HG02571 (cell line): Measurements from ENCODE around the gene RASGEF1B.

Source experiments
- ATAC-seq: cut with Tn5 transposase; IDR thresholded peaks from one replicate; pipeline ENCODE4 v1.9.1; 2021; ENCODE audit warnings: mild to moderate bottlenecking, moderate library complexity; ENCODE audit not compliant: unreplicated experiment

The RASGEF1B gene

GRCh38 chr4:81404294-81404693 is 67.4 kb downstream of the RASGEF1B start:
- ATAC-seq, result no peak

- no peak for ATAC-seq
These were observed 72.2 kb downstream of the RASGEF1B start for GRCh38 chr4:81399306-81400086.

- no peak for ATAC-seq
These were observed 73.3 kb downstream of the RASGEF1B start for GRCh38 chr4:81398379-81398778.

DNA sequence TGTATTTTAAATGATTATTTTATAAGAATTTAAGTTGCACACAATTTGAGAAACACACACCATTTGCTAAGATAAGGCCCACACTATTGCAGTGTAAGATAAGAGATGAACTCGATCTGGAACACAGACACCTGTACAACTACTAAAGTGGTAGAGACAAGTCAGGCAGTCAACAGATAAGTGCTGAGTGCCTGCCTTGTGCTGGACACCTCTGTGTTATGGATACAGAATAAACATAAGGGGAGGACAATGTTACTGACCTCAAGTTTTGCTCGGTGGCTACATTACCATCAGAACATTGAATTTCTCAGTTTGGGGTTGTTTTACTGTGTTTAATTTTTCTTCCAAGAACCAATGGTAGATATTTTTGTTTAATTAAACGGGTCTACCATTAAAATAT is 74.1 kb downstream of the RASGEF1B start:
- ATAC-seq, result no peak

DNA sequence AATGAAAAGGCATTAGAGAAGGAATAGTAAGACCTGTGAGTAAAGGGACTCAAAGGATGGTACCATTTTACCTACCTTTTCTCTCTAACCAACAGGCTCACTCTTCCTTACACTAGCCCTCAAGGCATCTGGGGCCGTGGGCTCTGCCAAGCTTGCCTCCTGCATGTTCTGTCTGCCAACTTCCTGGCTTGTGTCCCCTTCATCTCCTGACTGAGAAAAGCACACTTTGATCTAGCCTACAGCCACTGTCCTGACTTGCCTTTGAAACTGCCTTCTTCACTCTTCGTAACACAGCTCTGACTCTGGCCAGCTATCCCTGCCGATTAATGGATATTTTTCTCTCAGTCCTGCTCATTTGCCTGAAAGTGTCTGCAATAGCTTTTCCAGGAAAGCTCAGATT is 76.5 kb downstream of the RASGEF1B start:
- ATAC-seq, result no peak

GRCh38 chr4:81392164-81392563 is 79.5 kb downstream of the RASGEF1B start:
- ATAC-seq, result no peak

DNA sequence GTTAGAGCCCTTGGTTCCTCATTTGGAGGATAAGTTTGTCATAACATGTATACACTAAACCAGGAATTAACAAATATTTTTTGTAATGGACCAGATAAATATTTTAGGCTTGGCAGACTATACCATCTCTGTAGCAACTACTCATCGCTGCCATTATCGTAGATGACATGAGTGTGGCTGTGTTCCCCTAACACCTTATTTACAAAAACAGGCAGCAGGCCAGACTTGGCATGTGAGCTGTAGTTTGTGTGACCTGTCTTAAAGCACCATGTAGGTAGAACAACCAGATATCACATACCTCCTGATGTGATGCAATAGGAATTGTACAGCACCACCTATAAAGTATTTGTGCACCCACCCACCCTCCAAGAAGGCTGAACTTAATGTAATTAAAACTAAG is 82.0 kb downstream of the RASGEF1B start:
- ATAC-seq, result no peak

GRCh38 chr4:81380437-81380836 is 91.3 kb downstream of the RASGEF1B start:
- ATAC-seq, result no peak

DNA sequence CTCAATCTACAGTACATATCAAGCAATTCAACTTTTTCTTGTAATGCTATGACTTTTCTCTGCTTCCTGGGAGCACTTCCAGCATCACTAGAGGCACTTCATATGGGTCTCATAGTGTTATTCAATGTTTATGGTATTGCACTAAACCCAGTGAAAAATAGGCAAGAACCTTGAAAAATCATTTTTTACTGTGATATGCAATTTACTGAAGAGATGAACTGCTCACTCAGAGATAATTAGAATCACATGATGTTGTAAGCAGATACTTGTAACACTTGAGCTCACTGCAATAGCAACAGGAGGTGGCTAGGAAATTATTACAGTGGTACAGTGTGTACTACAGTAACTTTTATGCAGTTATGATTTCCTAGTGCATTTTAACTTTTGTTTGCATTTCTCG is 93.3 kb downstream of the RASGEF1B start:
- no peak for ATAC-seq

DNA sequence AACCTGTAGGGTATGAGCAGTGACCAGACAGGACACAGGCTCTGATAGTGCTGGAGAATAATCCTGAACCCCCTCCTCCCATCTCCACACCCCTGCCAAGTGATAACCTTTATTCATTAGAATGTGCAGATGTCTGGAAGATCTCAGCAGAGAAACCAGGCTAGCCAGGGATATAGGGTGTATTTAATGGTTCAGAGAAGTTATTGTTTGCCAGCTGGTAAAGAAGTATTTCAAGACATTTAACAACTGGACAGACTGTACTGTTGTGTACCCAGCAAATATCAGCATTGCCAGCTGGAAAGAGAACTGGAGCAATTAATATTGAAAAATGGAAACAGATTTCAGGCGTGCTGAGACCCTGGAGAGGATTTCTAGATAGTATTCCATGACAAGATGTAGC is 94.5 kb downstream of the RASGEF1B start:
- no peak for ATAC-seq

DNA sequence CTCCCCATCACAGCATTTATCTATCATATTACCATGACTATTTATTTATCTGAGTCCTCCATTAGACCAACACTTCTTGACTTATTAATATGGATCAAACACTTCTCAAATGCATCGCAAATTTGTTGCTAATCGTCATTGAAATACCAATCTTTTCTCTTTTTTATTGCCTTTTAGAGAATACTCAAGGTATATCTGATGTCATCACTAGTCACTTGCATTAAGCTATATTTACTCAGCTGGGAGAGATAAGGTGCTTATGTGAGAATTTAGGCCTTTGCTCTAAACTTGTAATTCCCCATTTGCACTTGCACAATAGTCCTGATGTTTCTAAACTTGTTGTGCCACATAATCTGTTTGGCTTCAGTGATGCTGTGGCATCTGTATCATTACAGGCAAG is 95.0 kb downstream of the RASGEF1B start:
- no peak for ATAC-seq
